ENCODE data around the gene NPHP4. TPM values are rescaled to one million over a fixed set of nuclear protein-coding genes. Genes with fewer than 3 reads are reported as not detected.

Gene NPHP4
- total and polyA plus RNA-seq, 10 of the 15 experiments (the other 5 are each of a cell fraction or from before 2014, with no cell fraction given) = 0.16 to 10.5 (median 3.1) TPM

DNA sequence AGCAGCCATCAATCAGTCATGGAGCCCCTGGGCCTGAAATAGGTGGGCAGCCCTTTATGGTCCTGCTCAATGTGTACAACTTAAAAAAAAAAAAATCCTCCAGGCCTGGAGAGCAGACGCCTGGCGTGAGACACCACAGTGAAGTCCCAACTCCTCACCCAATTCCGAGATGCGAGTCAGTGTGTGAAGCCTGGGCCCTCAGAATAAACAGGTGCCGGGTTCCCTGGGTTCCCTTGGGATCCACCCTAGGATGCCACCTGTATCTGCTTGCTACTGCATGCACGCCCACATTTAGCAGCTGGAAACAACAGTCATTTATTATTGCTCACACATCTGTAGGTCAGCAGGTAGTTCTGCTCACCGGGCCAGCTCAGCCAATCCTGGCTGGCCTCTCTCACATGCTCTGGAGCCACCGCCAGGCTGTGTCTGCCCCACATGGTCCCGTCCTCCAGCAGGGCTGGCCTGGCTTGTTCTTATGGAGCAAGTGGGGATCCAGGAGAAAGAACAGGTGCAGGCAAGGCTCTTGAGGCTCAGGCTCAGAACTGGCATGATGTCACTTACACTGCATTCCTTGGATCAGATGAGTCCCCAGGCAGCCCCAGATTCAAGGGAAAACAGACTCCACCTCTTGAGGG, 172.7 kb downstream of the NPHP4 start:
- ChIA-PET POLR2A (no interaction called here), CTCF (no interaction called here), RAD21 (ENCODE audit: unreplicated experiment) (no interaction called here), SMC1A (ENCODE audit: uncharacterized antibody, unreplicated experiment) (no interaction called here)
- WGBS (ENCODE audit: insufficient coverage, insufficient replicate concordance, low lambda C conversion rate, missing lambda C conversion rate) = 17% methylated on average over 9 of the region's 9 CpGs
- Histone ChIP-seq H3K9me3 (replicated peaks; ENCODE audit: control insufficient read depth, insufficient read depth, low read length) (no peaks in the 10 kb centered on the region), H3K27me3 (replicated peaks in 1 of 2; ENCODE audit: control insufficient read depth in 2 of 2, insufficient read depth in 2 of 2, low read length in 1 of 2) (no peaks in the 10 kb centered on the region), H4K20me1 (ENCODE audit: control insufficient read depth, insufficient read depth) (no peaks in the 10 kb centered on the region), H3K4me1 (ENCODE audit: control insufficient read depth, insufficient read depth, low read length) (no peaks in the 10 kb centered on the region), H3K9ac (ENCODE audit: control insufficient read depth, insufficient read depth, low read length) (no peak overlapping the region), H3K4me2 (ENCODE audit: control insufficient read depth, insufficient read depth) (no peak overlapping the region), H3K27ac (ENCODE audit: control insufficient read depth, insufficient read depth) (no peak overlapping the region), H3K4me3 (no peak overlapping the region), H2AFZ (ENCODE audit: control insufficient read depth, low read depth, low read length) (no peak overlapping the region), H3K36me3 (ENCODE audit: control insufficient read depth in 2 of 2, insufficient read depth in 2 of 2, low read length in 1 of 2) (no peaks in the 10 kb centered on the region), H3K79me2 (ENCODE audit: control insufficient read depth, insufficient read depth, low read length) (no peaks in the 10 kb centered on the region)
- DNase-seq (ENCODE audit: low read depth, low spot score) (no peak), ATAC-seq (no peak), FAIRE-seq (no peak)
- in situ Hi-C loops (cut with MboI) (no loop called here), intact Hi-C loops (cut with micrococcal nuclease; ENCODE audit: unreplicated experiment) (no loop called here)
- TF ChIP-seq POU2F2 (IDR thresholded peaks at IDR 0.05; ENCODE audit: borderline replicate concordance, low read depth, low read length) (no peak), SREBF1 (IDR thresholded peaks at IDR 0.05; ENCODE audit: low read length) (no peak), ZBTB4 (CRISPR knock-in tag; IDR thresholded peaks at IDR 0.05) (no peak), TBL1XR1 (IDR thresholded peaks at IDR 0.05; ENCODE audit: low read depth, low read length) (no peak), RUNX3 (IDR thresholded peaks at IDR 0.05; ENCODE audit: low read length) (no peak), PKNOX1 (IDR thresholded peaks at IDR 0.05) (no peak), LARP7 (IDR thresholded peaks at IDR 0.05) (no peak), SIN3A (IDR thresholded peaks at IDR 0.05; ENCODE audit: low read depth, low read length) (no peak), BCLAF1 (IDR thresholded peaks at IDR 0.05) (no peak), SMAD5 (IDR thresholded peaks at IDR 0.05; ENCODE audit: low read depth) (no peak), SRF (IDR thresholded peaks at IDR 0.05; ENCODE audit: low read depth in 2 of 2, low read length in 2 of 2) (no peak), SMARCA5 (IDR thresholded peaks at IDR 0.05) (no peak), SIX5 (IDR thresholded peaks at IDR 0.05; ENCODE audit: low read depth, low read length, severe bottlenecking) (no peak), RCOR1 (conservative IDR thresholded peaks at IDR 0.05; ENCODE audit: low read depth, low read length) (no peak), ZSCAN29 (IDR thresholded peaks at IDR 0.05) (no peak), CBX3 (IDR thresholded peaks at IDR 0.05; ENCODE audit: borderline replicate concordance, low read depth) (no peak), CREM (IDR thresholded peaks at IDR 0.05; ENCODE audit: low read depth) (no peak)
- TF ChIP-seq, protein P1, sequence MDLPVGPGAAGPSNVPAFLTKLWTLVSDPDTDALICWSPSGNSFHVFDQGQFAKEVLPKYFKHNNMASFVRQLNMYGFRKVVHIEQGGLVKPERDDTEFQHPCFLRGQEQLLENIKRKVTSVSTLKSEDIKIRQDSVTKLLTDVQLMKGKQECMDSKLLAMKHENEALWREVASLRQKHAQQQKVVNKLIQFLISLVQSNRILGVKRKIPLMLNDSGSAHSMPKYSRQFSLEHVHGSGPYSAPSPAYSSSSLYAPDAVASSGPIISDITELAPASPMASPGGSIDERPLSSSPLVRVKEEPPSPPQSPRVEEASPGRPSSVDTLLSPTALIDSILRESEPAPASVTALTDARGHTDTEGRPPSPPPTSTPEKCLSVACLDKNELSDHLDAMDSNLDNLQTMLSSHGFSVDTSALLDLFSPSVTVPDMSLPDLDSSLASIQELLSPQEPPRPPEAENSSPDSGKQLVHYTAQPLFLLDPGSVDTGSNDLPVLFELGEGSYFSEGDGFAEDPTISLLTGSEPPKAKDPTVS (IDR thresholded peaks at IDR 0.05; ENCODE audit: low read depth, low read length) = no peak
- no TSS peak for BruUV-seq (replicated peaks)

Measured in GM12878 (cell line).